Gastrocnemius medialis (tissue), 4 donors: ENCODE results near the gene HPGD. TPM values are rescaled to one million over a fixed set of nuclear protein-coding genes. Genes with fewer than 3 reads are reported as not detected.
"Not testable (repeated sequence)": the region's sequence is repeated elsewhere in the genome, so short reads cannot be mapped to it uniquely, and the experiment has no call there.

ENCODE experiments used
- ATAC-seq, 2 donors: fragments of 150-250 bp; one replicate each; pipeline ENCODE4 v1.9.1; 2016
- DNase-seq, 2 donors: peaks; one replicate each; pipeline ENCODE4 v3.0.0-alpha.2; 2019
- H3K27ac ChIP-seq, 4 donors: fragments of 200-600 bp; sonication (generic); 1 replicate in 1 of 4; 2 replicates in 3 of 4; pipeline ENCODE4 v1.5.1; 2016 to 2018; ENCODE audit warnings: mild to moderate bottlenecking in 2 of 4, moderate library complexity in 1 of 4
- H3K27me3 ChIP-seq, 3 donors: fragments of 200-600 bp; sonication (generic) in 2 of 3; 1 replicate in 1 of 3; 2 replicates in 2 of 3; pipeline versions ENCODE4 v1.5.1 to v1.6.0; 2016 to 2019; ENCODE audit warnings: mild to moderate bottlenecking in 1 of 3, moderate library complexity in 1 of 3
- H3K36me3 ChIP-seq, 2 donors: fragments of 200-600 bp; sonication (generic) in 1 of 2; one replicate each; pipeline ENCODE4 v1.5.1; 2017 to 2018
- H3K4me1 ChIP-seq, 2 donors: fragments of 200-600 bp; sonication (generic) in 1 of 2; one replicate each; pipeline ENCODE4 v1.5.1; 2016 to 2017; ENCODE audit warnings: mild to moderate bottlenecking in 2 of 2
- H3K4me3 ChIP-seq, 4 donors: fragments of 200-600 bp; sonication (generic) in 3 of 4; 1 replicate in 1 of 4; 2 replicates in 3 of 4; pipeline ENCODE4 v1.5.1; 2016 to 2019; ENCODE audit warnings: mild to moderate bottlenecking in 2 of 4
- H3K9me3 ChIP-seq, 3 donors: fragments of 200-600 bp; sonication (generic) in 2 of 3; 1 replicate in 1 of 3; 2 replicates in 2 of 3; pipeline ENCODE4 v1.5.1; 2016 to 2019
- CTCF ChIP-seq, 5 experiments: fragments of 450-650 bp in 3 of 5; fragments of 200-600 bp in 2 of 5; sonication (generic) in 2 of 5; IDR thresholded peaks in 4 of 5; conservative IDR thresholded peaks in 1 of 5; 1 replicate in 4 of 5; 2 replicates in 1 of 5; pipeline ENCODE4 v1.5.1; 2016 to 2019; ENCODE audit warnings: antibody characterized with exemption in 5 of 5, mild to moderate bottlenecking in 3 of 5, moderate library complexity in 3 of 5
- POLR2A ChIP-seq, 2 donors: fragments of 450-650 bp; IDR thresholded peaks; one replicate each; pipeline ENCODE4 v1.6.1; 2017; ENCODE audit warnings: antibody characterized with exemption in 2 of 2, mild to moderate bottlenecking in 2 of 2, moderate library complexity in 2 of 2
- in situ Hi-C, 4 donors: fragments of 200-750 bp; cut with MboI; loops; one replicate each; pipeline versions ENCODE4 v1.15.0 to v1.8.0; 2017; ENCODE audit warnings: low sequenced_read_pairs in 4 of 4
- intact Hi-C: fragments of 100-400 bp; cut with DNase I; formaldehyde crosslinking; loops from one replicate; pipeline ENCODE4 v1.15.1; 2023; ENCODE audit warnings: low total_unique reads
- total RNA-seq, 4 donors: library from RNA; depleted of rRNA; stranded (reverse); fragments of >200 nt; gene quantifications; one replicate each; pipeline versions ENCODE4 v1.1.0 to v1.2.3, GENCODE V29; 2016

HPGD gene
- total RNA-seq, 4 donors from 2014 or later = 1.2 to 12.9 (median 3.8) TPM

DNA sequence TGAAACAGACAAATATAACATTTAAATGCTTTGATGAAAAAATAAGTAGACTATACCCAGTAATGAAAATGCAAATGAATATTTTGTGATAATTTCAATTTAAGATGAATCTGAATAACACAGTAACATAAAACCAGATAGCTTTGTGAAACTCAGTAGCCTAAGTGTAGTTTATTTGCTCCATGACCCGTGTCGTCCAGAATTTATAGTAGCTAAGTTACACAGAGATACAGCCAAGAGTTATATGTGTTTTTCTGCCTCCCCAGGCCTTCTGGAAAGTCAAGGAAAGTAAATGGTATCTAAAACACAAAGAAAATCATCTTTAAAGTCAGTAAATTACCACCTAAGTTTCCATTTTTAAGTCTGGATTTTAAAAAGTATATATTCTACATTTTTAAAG, 26.7 kb downstream of the HPGD start:
- no peaks in the 10 kb centered on the region for H3K4me1 ChIP-seq
- intact Hi-C loops = no loop called here
- TF ChIP-seq POLR2A (IDR thresholded peaks at IDR 0.05) = no peak
- no peak for TF ChIP-seq CTCF (IDR thresholded peaks at IDR 0.05 in 4 of 5, conservative IDR thresholded peaks at IDR 0.05 in 1 of 5)
- ATAC-seq (no peak), DNase-seq (no peak)
- no peak overlapping the region for H3K4me3 ChIP-seq
- H3K27ac ChIP-seq = no peak overlapping the region
- in situ Hi-C loops = no loop called here
- H3K27me3 ChIP-seq = no peaks in the 10 kb centered on the region
- no peaks in the 10 kb centered on the region for H3K9me3 ChIP-seq
- no peaks in the 10 kb centered on the region for H3K36me3 ChIP-seq

GRCh38 chr4:174494726-174495125, 27.6 kb downstream of the HPGD start:
- Histone ChIP-seq H3K4me1 (no peaks in the 10 kb centered on the region), H3K27me3 (no peaks in the 10 kb centered on the region), H3K4me3 (no peak overlapping the region), H3K9me3 (no peaks in the 10 kb centered on the region), H3K36me3 (no peaks in the 10 kb centered on the region), H3K27ac (no peak overlapping the region)
- DNase-seq (no peak), ATAC-seq (no peak)
- TF ChIP-seq POLR2A (IDR thresholded peaks at IDR 0.05) (no peak), CTCF (IDR thresholded peaks at IDR 0.05 in 4 of 5, conservative IDR thresholded peaks at IDR 0.05 in 1 of 5) (no peak)
- in situ Hi-C loops = no loop called here
- intact Hi-C loops = no loop called here

DNA sequence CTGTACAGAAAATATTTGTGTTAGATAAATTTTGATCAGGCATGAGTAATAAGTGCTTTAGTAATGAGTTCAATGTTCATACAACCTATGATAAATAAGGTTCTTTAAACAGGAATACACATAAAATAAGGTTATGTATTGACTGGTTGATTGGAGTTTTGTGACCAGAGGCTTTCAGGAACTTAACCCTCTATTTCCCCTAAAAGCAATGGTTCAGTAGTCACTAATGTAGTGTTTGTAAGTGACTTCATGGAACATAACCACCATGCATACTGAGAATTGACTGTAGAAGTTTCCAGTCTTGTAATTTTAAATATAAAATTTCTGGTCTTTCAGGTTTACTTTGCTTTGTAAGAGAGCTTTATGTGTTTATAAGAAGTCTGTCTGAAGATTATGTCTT, 28.1 kb downstream of the HPGD start:
- TF ChIP-seq POLR2A (IDR thresholded peaks at IDR 0.05) = no peak
- TF ChIP-seq CTCF (IDR thresholded peaks at IDR 0.05 in 4 of 5, conservative IDR thresholded peaks at IDR 0.05 in 1 of 5) = no peak
- H3K27me3 ChIP-seq = no peaks in the 10 kb centered on the region
- no peaks in the 10 kb centered on the region for H3K4me1 ChIP-seq
- H3K4me3 ChIP-seq = no peak overlapping the region
- H3K27ac ChIP-seq = no peak overlapping the region
- ATAC-seq (no peak), DNase-seq (no peak)
- intact Hi-C loops = no loop called here
- in situ Hi-C loops = no loop called here
- no peaks in the 10 kb centered on the region for H3K36me3 ChIP-seq
- no peaks in the 10 kb centered on the region for H3K9me3 ChIP-seq

GRCh38 chr4:174490451-174490961, 31.8 kb downstream of the HPGD start:
- no peak for ATAC-seq
- TF ChIP-seq POLR2A (IDR thresholded peaks at IDR 0.05) (no peak), CTCF (IDR thresholded peaks at IDR 0.05 in 4 of 5, conservative IDR thresholded peaks at IDR 0.05 in 1 of 5) (no peak)
- Histone ChIP-seq H3K27ac (no peak overlapping the region), H3K36me3 (no peaks in the 10 kb centered on the region), H3K27me3 (no peaks in the 10 kb centered on the region), H3K4me3 (no peak overlapping the region), H3K9me3 (no peaks in the 10 kb centered on the region), H3K4me1 (no peaks in the 10 kb centered on the region)
- intact Hi-C loops = no loop called here
- DNase-seq = no peak
- in situ Hi-C loops = no loop called here

- H3K36me3 ChIP-seq, intact Hi-C loops, H3K27me3 ChIP-seq, DNase-seq, in situ Hi-C loops, H3K4me1 ChIP-seq, ATAC-seq, H3K27ac ChIP-seq, H3K9me3 ChIP-seq, H3K4me3 ChIP-seq: not testable (repeated sequence)
Measured at GRCh38 chr4:174488368-174488767, 33.9 kb downstream of the HPGD start.
